ENCODE results near the gene GPHA2.

The GPHA2 gene

DNA sequence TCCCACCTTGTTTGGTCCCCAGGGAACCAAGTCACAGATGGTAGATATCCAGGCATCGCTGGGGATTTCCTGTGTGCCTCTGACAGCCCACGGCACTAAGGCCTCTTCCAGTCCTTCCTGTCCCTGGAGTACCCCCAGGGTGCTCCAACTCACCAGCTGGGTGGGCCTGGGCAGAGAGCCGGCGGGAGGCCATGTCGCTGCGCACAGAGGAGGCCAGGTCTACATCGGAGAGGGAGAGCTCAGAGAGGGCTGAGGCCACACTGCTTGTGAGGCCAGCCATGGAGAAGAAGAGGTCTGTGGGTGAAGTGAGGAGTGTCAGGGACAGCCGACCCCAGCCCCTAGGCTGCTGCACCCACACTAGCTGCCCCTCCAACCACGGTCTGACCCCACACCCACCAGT lies 24.0 kb downstream of the GPHA2 start:
- Histone ChIP-seq H3K4me3 (ENCODE audit: low read length) (no peak overlapping the region), H3K27me3 (replicated peaks; ENCODE audit: insufficient read depth, low read length) (no peaks in the 10 kb centered on the region), H3K4me2 (ENCODE audit: low read depth, low read length) (no peak overlapping the region), H3K79me2 (ENCODE audit: low read length) (peaks cover 17% of the 10 kb centered on the region), H3K9me2 (replicated peaks; ENCODE audit: insufficient read depth, low read length) (no peaks in the 10 kb centered on the region), H4K20me1 (ENCODE audit: insufficient read depth, low read length) (no peaks in the 10 kb centered on the region), H3K4me1 (ENCODE audit: low read length) (peaks cover 6% of the 10 kb centered on the region), H3K27ac (ENCODE audit: low read length) (no peak overlapping the region), H3K9me3 (replicated peaks; ENCODE audit: insufficient read depth, low read length) (no peaks in the 10 kb centered on the region), H3K36me3 (replicated peaks; ENCODE audit: insufficient read depth, low read length) (no peaks in the 10 kb centered on the region), H3F3A (ENCODE audit: insufficient read depth, low read length) (no peaks in the 10 kb centered on the region), H2AFZ (ENCODE audit: low read length) (no peak overlapping the region), H3K9ac (ENCODE audit: low read length) (no peak overlapping the region)
- TF ChIP-seq, protein P1, sequence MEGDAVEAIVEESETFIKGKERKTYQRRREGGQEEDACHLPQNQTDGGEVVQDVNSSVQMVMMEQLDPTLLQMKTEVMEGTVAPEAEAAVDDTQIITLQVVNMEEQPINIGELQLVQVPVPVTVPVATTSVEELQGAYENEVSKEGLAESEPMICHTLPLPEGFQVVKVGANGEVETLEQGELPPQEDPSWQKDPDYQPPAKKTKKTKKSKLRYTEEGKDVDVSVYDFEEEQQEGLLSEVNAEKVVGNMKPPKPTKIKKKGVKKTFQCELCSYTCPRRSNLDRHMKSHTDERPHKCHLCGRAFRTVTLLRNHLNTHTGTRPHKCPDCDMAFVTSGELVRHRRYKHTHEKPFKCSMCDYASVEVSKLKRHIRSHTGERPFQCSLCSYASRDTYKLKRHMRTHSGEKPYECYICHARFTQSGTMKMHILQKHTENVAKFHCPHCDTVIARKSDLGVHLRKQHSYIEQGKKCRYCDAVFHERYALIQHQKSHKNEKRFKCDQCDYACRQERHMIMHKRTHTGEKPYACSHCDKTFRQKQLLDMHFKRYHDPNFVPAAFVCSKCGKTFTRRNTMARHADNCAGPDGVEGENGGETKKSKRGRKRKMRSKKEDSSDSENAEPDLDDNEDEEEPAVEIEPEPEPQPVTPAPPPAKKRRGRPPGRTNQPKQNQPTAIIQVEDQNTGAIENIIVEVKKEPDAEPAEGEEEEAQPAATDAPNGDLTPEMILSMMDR (IDR thresholded peaks at IDR 0.05; ENCODE audit: low read length): no peak
- TF ChIP-seq EZH2phosphoT487 (IDR thresholded peaks at IDR 0.05; ENCODE audit: low read length) (no peak), EZH2 (optimal IDR thresholded peaks at IDR 0.05; ENCODE audit: low read depth, low read length) (no peak)
- no peak for DNase-seq

DNA sequence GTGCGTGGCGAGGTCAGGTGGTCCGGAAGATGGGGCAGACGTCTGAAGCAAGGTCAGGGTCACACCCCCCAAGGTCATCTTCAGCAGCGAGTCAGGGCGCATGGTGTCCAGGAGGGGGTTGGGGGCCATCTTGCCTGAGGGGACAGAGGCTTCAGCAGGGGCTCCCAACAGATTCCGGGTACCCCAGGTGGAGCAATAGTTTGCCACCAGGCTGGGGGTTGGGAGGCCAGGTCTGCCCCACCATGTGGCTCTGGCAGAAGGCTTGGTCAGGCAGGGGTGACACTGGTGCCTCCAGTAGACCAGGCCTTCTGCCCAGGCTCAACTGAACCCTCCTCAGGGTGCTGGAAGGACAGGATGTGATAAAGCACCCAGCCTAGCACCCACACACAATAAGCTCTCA lies 24.6 kb downstream of the GPHA2 start:
- no peak overlapping the region for H3K4me2 ChIP-seq (ENCODE audit: low read depth, low read length)
- no peak overlapping the region for H3K4me3 ChIP-seq (ENCODE audit: low read length)
- no peaks in the 10 kb centered on the region for H3F3A ChIP-seq (ENCODE audit: insufficient read depth, low read length)
- H4K20me1 ChIP-seq (ENCODE audit: insufficient read depth, low read length): no peaks in the 10 kb centered on the region
- no peaks in the 10 kb centered on the region for H3K36me3 ChIP-seq (replicated peaks; ENCODE audit: insufficient read depth, low read length)
- H3K4me1 ChIP-seq (ENCODE audit: low read length): peaks cover 6% of the 10 kb centered on the region
- no peaks in the 10 kb centered on the region for H3K27me3 ChIP-seq (replicated peaks; ENCODE audit: insufficient read depth, low read length)
- H3K9ac ChIP-seq (ENCODE audit: low read length): no peak overlapping the region
- no peaks in the 10 kb centered on the region for H3K9me2 ChIP-seq (replicated peaks; ENCODE audit: insufficient read depth, low read length)
- DNase-seq: no peak
- peaks cover 12% of the 10 kb centered on the region for H3K79me2 ChIP-seq (ENCODE audit: low read length)
- H3K9me3 ChIP-seq (replicated peaks; ENCODE audit: insufficient read depth, low read length): no peaks in the 10 kb centered on the region
- no peak overlapping the region for H3K27ac ChIP-seq (ENCODE audit: low read length)
- TF ChIP-seq EZH2phosphoT487 (IDR thresholded peaks at IDR 0.05; ENCODE audit: low read length) (no peak), EZH2 (optimal IDR thresholded peaks at IDR 0.05; ENCODE audit: low read depth, low read length) (no peak)
- TF ChIP-seq, protein P1 (IDR thresholded peaks at IDR 0.05; ENCODE audit: low read length): no peak
- no peak overlapping the region for H2AFZ ChIP-seq (ENCODE audit: low read length)

DNA sequence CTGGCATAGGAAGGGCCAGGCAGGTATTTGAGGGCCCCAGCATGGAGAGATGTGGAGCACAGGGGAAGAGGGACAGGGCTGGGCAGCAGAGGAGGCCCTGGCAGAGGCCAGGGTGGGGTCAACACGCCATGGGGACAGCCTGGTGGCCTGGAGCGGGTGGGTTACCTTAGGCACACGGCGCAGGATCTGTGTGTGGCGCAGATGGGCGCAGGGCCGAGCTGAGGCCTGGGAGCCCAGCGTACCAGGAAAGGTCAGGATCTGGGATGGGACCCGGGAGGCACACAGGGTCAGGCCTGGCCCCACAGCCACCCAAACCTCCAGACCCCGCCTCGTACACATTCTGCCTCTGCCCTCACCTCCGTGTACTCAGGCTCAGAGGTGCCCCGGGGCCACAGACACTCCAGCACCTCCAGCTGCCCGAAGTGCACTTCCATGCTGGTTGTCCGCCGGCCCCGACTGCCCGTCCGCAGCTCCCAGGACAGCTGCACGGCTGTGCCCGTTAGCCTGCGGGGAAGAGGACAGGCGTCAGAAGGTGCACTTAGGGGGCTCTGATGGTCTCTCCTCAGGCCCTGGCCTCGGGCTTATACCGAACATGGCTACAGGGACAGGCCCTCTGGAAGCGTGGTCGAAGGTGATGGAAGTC lies 25.1 kb downstream of the GPHA2 start:
- Histone ChIP-seq H3K79me2 (ENCODE audit: low read length) (peaks cover 6% of the 10 kb centered on the region), H3K4me1 (ENCODE audit: low read length) (no peaks in the 10 kb centered on the region; the same call in 1 of the 2 replicates), H3F3A (ENCODE audit: insufficient read depth, low read length) (no peaks in the 10 kb centered on the region), H3K9me2 (replicated peaks; ENCODE audit: insufficient read depth, low read length) (no peaks in the 10 kb centered on the region), H3K9me3 (replicated peaks; ENCODE audit: insufficient read depth, low read length) (no peaks in the 10 kb centered on the region), H2AFZ (ENCODE audit: low read length) (no peak overlapping the region), H3K4me3 (ENCODE audit: low read length) (no peak overlapping the region), H4K20me1 (ENCODE audit: insufficient read depth, low read length) (no peaks in the 10 kb centered on the region), H3K4me2 (ENCODE audit: low read depth, low read length) (no peak overlapping the region), H3K27me3 (replicated peaks; ENCODE audit: insufficient read depth, low read length) (no peaks in the 10 kb centered on the region), H3K9ac (ENCODE audit: low read length) (no peak overlapping the region), H3K27ac (ENCODE audit: low read length) (no peak overlapping the region), H3K36me3 (replicated peaks; ENCODE audit: insufficient read depth, low read length) (no peaks in the 10 kb centered on the region)
- TF ChIP-seq EZH2phosphoT487 (IDR thresholded peaks at IDR 0.05; ENCODE audit: low read length) (no peak), EZH2 (optimal IDR thresholded peaks at IDR 0.05; ENCODE audit: low read depth, low read length) (no peak)
- TF ChIP-seq, protein P1 (IDR thresholded peaks at IDR 0.05; ENCODE audit: low read length): no peak
- DNase-seq: no peak
